Mucosa of descending colon (tissue), 3 donors: ENCODE measurements around the gene FKBP6. TPM values are rescaled to one million over a fixed set of nuclear protein-coding genes. Genes with fewer than 3 reads are reported as not detected.

ENCODE experiments used
- ATAC-seq: fragments of 200-7000 bp; cut with Tn5 transposase; one replicate; pipeline ENCODE4 v1.9.1; 2020; ENCODE audit warnings: mild to moderate bottlenecking, moderate library complexity
- DNase-seq, 3 donors: peaks; one replicate each; pipeline ENCODE4 v3.0.0-alpha.2; 2020
- H3K36me3 ChIP-seq: fragments of 200-600 bp; one replicate; pipeline ENCODE4 v1.8.0; 2021; ENCODE audit warnings: low read depth, mild to moderate bottlenecking
- H3K4me1 ChIP-seq: fragments of 200-600 bp; one replicate; pipeline ENCODE4 v1.8.0; 2021; ENCODE audit warnings: low read depth, mild to moderate bottlenecking
- H3K4me3 ChIP-seq: fragments of 200-600 bp; one replicate; pipeline ENCODE4 v1.8.0; 2021; ENCODE audit warnings: mild to moderate bottlenecking
- H3K9me3 ChIP-seq: fragments of 200-600 bp; one replicate; pipeline ENCODE4 v1.8.0; 2021; ENCODE audit warnings: mild to moderate bottlenecking
- intact Hi-C, 2 donors: fragments of 100-400 bp; cut with DNase I in 1 of 2; cut with micrococcal nuclease in 1 of 2; formaldehyde crosslinking; loops; one replicate each; pipeline versions ENCODE4 v1.11.0 to v1.11.1; 2022; cut with DNase I, micrococcal nuclease
- total RNA-seq, 3 donors: library from RNA; stranded (reverse); fragmentation: NEBNext Ultra II Directional in 2 of 3; extraction: Animal tissue kit (Norgen Biotek cat#: 25700) in 2 of 3; gene quantifications; one replicate each; pipeline versions ENCODE4 v1.2.1 to v1.2.4, GENCODE V29; 2021 to 2023
- TF ChIP-seq, protein P1 (sequence below): fragments of 200-600 bp; IDR thresholded peaks from one replicate; pipeline ENCODE4 v1.8.0; 2022; ENCODE audit warnings: antibody characterized with exemption, mild to moderate bottlenecking
- donor health status: DM: no; HTN: no; CAD: no; lungs with moderate emphysema.
- donor health status: DM: no; HTN: no; CAD: no.
- donor health status: DM: no; HTN: yes; CAD: no.

FKBP6 gene
- total RNA-seq, 3 donors from 2014 or later, result not detected

DNA sequence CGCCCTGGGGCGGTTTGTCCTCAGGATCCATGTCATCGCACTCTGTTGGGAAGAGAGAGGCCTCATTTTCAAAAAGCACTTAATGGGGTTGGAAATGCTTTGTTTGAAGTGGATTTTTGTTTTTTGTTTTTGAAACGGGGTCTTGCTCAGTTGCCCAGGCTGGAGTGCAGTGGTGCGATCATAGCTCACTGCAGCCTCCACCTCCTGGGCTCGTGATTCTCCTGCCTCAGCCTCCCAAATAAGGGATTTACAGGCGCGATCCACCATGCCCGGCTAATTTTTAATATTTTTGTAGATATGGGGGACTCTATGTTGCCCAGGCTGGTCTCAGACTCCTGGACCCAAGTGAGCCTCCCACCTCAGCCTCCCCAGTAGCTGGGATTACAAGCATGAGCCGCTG, 735 bp downstream of the FKBP6 start:
- DNase-seq (no peak), ATAC-seq (no peak)
- TF ChIP-seq, protein P1, sequence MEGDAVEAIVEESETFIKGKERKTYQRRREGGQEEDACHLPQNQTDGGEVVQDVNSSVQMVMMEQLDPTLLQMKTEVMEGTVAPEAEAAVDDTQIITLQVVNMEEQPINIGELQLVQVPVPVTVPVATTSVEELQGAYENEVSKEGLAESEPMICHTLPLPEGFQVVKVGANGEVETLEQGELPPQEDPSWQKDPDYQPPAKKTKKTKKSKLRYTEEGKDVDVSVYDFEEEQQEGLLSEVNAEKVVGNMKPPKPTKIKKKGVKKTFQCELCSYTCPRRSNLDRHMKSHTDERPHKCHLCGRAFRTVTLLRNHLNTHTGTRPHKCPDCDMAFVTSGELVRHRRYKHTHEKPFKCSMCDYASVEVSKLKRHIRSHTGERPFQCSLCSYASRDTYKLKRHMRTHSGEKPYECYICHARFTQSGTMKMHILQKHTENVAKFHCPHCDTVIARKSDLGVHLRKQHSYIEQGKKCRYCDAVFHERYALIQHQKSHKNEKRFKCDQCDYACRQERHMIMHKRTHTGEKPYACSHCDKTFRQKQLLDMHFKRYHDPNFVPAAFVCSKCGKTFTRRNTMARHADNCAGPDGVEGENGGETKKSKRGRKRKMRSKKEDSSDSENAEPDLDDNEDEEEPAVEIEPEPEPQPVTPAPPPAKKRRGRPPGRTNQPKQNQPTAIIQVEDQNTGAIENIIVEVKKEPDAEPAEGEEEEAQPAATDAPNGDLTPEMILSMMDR, result no peak
- intact Hi-C loops, result no loop called here
- no peaks in the 10 kb centered on the region for H3K4me1 ChIP-seq
- H3K4me3 ChIP-seq, result no peak overlapping the region
- no peaks in the 10 kb centered on the region for H3K36me3 ChIP-seq
- no peaks in the 10 kb centered on the region for H3K9me3 ChIP-seq

DNA sequence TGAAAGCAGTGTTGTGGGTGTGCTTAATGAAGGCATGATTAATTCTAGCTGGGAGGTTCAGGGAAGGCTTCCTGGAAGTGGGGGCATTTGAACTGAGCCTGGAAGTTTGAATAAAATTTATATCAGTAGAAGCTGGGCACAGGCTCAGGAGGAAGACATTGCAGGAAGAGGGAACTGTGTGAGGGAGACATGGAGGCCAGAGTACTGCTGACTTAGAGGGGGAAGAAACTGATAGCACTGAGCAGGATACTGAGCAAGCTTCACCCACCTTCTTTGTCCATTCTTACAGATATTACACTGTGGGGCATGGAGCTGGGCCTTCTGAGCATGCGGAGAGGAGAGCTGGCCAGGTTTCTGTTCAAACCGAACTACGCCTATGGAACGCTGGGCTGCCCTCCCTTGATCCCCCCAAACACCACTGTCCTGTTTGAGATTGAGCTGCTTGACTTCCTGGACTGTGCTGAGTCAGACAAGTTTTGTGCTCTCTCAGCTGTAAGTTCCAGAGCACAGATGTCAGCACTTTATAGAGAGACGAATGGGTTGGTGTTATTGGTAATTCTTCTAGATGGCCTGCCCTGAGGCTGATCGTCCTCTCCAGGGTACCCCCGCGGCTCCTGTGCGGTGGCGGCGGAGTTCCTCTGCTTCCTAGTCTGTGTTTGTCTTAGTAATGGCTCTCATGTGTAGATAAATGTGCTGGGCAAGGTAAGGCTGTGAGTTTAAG, 2.1 kb downstream of the FKBP6 start:
- Histone ChIP-seq H3K4me3 (no peak overlapping the region), H3K4me1 (no peaks in the 10 kb centered on the region), H3K9me3 (no peaks in the 10 kb centered on the region), H3K36me3 (no peaks in the 10 kb centered on the region)
- TF ChIP-seq, protein P1, result no peak
- DNase-seq, result no peak
- intact Hi-C loops, result no loop called here
- peak; percentile 41 for ATAC-seq

DNA sequence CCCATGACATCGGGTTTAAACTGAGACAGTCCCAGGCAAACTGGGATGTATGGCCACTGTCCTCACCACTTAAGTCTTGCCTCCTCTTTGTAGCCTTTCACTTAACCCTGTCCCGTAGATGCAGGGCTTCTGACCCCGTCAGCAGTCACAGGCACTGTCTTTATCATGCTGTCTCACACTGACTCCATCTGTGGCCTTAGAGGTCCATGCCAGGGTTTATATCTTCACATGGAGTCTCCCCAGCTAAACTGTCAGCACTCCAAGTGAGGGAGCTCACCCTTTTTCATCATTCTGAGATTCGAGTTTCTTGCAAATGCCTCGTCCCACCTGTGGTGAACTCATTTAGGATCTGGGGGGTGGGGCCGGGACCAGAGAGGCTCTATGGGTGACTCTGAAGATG, 2.8 kb downstream of the FKBP6 start:
- intact Hi-C loops, result no loop called here
- no peaks in the 10 kb centered on the region for H3K36me3 ChIP-seq
- H3K4me1 ChIP-seq, result no peaks in the 10 kb centered on the region
- ATAC-seq, result no peak
- H3K9me3 ChIP-seq, result no peaks in the 10 kb centered on the region
- TF ChIP-seq, protein P1, result no peak
- no peak overlapping the region for H3K4me3 ChIP-seq
- no peak for DNase-seq

DNA sequence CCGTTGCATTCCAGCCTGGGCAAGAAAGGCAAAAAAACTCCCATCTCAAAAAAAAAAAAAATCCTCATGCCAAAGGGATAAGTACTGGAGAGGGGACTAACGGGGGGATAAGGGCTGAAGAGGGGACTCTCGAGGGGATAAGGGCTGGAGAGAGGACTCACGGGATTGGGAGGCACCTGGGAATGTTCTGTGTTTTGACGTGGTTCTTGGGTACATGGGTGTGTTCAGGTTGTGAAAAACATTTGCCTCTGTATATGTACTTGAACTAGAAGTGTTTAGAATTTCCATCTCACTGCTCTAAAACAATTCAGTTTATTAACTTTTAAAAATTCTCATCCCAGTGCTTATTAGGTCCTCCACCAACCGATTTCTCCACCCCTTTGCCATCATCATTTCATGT, 4.5 kb downstream of the FKBP6 start:
- Histone ChIP-seq H3K4me3 (no peak overlapping the region), H3K9me3 (no peaks in the 10 kb centered on the region), H3K36me3 (no peaks in the 10 kb centered on the region), H3K4me1 (no peaks in the 10 kb centered on the region)
- no peak for ATAC-seq
- intact Hi-C loops, result no loop called here
- DNase-seq, result no peak
- TF ChIP-seq, protein P1, result no peak

DNA sequence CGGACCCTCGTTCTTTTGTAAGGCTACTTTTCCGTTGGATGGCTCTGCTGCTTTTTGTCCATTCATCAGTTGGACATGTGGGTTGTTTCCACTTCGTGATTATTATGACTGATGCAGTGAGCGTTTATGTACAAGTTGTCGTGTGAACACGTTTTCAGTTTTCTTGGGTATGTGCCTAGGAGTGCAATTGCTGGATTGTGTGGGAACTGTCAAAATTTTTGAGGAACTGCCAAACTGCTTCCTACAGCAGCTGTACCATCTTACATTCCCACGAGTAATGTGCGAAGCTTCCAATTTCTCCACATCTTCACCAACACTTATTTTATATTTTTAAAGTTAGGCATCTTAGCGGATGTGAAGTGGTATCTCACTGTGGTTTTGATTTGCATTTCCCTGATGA, 10.4 kb downstream of the FKBP6 start:
- Histone ChIP-seq H3K4me1 (no peaks in the 10 kb centered on the region), H3K4me3 (no peak overlapping the region), H3K36me3 (no peaks in the 10 kb centered on the region), H3K9me3 (no peaks in the 10 kb centered on the region)
- TF ChIP-seq, protein P1, result no peak
- DNase-seq, result no peak
- ATAC-seq, result no peak
- intact Hi-C loops, result no loop called here

DNA sequence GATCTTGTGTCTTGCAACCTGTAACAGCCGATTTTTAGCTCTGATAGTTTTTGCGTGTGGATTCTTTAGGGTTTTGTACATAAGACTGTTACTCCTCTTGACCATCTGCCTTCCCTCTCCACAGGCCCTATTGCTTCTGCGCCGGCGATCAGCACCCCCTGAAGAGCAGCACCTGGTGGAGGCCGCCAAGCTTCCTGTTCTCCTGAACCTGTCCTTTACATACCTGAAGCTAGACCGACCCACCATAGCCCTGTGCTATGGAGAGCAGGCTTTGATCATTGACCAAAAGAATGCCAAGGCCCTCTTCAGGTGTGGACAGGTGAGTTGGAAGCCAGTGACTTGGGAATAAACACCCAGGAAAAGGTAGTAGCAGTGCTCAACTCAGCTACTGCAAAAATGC, 12.6 kb downstream of the FKBP6 start:
- no peak overlapping the region for H3K4me3 ChIP-seq
- H3K4me1 ChIP-seq, result no peaks in the 10 kb centered on the region
- TF ChIP-seq, protein P1, result no peak
- no peaks in the 10 kb centered on the region for H3K36me3 ChIP-seq
- H3K9me3 ChIP-seq, result no peaks in the 10 kb centered on the region
- intact Hi-C loops, result no loop called here
- ATAC-seq (no peak), DNase-seq (no peak)
